ENCODE measurements around the gene CHCHD3.
A peak's percentile ranks its signal among the peaks of the same experiment; 100 is the strongest.
"Not testable (repeated sequence)": the region's sequence is repeated elsewhere in the genome, so short reads cannot be mapped to it uniquely, and the experiment has no call there.

Gene CHCHD3

DNA sequence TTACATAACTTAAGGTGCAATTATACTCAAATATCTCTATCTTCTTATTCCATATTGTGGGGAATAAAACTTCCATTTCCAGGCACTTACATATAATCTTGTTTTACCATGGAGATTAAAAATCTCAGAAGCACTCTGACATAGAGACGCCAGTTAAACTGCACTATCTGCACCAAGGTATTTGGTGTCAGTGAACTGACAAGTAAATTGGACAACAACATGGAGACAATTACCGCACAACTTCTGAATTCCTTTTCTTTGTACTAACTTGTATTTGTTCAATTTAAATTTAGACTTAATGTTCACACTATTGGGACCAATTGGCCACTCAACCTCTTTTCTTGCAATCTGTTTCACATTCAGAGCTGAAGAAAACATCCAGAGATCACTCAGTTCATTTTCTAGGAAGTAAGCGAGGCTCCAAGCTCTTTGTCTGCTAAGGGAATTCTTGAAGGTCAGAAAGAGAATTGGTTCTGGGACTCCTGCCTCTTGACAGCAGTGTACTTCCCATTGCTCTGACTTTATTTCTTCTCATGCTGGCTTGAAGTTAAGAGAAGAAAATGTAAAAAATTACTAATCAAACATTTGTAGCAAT lies 184.7 kb downstream of the CHCHD3 start:
- DNase-seq = no peak

DNA sequence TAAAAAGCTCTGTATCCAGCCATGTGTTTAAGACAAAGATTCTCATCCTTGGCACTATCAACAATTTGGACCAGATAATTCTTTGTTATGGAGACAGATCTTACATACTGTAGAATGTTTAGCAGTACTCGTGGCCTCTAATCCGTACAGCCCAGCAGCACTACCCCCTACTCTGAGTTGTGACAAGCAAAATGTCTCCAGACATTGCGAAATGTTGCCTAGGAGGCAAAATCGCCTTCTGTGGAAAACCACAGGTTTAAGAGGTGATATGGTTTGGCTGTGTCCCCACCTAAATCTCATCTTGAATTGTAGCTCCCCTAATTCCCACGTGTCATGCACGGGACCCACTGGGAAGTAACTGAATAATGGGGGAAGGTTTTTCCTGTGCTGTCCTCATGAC lies 186.7 kb downstream of the CHCHD3 start:
- DNase-seq = no peak

DNA sequence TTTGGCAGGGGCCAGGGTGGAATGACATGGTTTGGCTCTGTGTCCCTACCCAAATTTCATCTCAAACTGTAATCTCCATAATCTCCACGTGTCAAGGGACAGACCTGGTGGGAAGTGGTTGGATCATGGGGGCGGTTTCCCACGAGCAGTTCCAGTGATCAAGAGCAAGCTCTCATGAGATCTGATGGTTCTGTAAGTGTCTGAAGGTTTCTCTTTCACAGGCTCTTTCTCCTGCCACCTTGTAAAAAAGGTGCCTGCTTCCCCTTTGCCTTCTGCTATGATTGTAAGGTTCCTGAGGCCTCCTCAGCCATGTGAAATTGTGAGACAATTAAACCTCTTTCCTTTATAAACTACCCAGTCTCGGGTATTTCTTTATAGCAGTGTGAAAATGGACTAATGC lies 188.3 kb downstream of the CHCHD3 start:
- DNase-seq = no peak

DNA sequence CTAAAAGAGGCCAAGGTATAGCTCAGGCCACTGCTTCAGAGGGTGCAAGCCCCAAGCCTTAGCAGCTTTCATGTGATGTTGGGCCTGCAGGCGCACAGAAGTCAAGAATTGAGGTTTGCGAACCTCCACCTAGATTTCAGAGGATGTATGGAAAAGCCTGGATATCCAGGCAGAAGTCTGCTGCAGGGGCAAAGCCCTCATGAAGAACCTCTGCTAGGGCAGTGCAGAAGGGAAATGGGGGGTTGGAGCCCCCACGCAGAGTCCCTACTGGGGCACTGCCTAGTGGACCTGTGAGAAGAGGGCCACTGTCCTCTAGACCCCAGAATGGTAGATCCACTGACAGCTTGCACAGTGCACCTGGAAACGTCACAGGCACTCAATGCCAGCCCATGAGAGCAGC lies 189.1 kb downstream of the CHCHD3 start:
- not testable (repeated sequence) for DNase-seq

DNA sequence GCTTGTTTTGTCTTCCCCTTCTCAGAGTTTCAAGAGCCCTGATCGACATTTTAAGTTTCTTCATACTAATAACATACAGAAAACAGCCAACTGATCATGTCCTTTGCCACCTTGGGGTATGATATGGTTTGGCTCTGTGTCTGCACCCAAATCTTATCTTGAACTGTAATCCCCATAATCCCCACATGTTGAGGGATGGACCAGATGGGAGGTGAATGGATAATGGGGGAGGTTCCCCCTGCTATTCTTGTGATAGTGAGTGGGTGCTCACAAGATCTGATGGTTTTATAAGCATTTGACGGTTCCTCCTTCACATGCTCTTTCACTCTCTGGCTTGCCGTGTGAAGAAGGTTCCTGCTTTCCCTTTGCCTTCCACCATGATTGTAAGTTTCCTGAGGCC lies 190.3 kb downstream of the CHCHD3 start:
- no peak for DNase-seq

DNA sequence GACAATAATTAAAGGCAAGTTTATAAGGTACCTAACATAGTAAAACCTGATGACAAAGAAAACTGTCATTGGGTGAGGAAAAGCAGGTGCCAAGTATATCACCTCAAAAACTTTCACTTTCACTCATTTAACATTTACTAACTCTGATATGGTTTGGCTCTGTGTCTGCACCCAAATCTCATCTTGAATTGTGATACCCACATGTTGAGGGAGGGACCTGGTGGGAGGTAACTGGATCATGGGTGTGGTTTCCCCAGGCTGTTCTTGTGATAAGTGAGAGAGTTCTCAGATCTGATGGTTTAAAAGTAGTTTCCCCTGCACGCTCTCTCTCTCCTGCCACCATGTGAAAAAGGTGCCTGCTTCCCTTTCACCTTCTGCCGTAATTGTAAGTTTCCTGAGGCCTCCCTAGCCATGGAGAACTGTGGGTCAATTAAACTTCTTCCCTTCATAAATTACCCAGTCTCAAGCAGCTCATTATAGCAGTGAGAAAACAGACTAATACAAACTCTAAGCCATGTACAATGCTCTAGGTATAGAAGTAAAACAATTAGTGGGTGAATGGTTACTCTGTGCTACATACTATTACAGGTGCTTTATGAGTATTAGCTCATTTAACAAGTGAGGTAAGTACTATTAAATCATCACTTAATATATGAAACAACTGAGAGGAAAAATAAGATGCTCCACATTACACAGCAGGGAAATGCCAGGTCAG lies 199.0 kb downstream of the CHCHD3 start:
- peak; percentile 2 for DNase-seq

DNA sequence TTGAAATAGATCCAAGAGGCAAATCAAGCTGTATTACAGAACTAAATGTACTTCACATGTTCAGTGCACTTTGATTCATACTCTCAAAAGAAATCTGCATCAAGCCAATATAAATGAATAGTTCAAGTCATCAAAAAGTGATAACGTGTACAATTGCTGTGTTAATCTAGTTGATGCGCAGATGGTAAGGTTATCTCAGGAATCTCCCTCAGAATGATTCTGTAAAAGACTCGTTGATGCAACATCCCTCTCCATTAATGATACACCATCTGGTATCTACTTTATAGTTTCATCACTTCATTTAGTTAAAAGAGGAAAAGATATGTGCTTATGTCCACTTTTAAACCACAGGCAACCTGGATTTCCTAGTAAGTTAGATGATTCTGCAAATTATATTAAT lies 200.6 kb downstream of the CHCHD3 start:
- DNase-seq = no peak

DNA sequence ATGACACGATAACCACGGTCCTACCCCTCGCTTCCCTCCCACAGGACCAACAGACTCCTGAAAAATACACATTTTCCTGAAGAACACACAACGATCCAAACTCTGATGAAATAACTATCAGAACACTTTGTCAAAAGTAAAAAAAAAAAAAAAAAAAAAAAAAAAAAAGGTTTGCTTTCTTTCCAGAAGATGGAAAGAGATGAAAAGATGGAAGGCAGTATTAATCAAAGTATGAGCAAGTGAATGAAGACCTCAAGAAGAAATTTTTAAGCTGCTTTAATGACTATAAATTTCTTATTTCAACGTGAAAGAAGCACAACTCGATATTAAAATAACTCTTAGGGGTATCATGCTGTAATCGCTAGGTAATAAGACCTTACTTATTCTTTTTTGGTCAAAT lies 202.3 kb downstream of the CHCHD3 start:
- no peak for DNase-seq

DNA sequence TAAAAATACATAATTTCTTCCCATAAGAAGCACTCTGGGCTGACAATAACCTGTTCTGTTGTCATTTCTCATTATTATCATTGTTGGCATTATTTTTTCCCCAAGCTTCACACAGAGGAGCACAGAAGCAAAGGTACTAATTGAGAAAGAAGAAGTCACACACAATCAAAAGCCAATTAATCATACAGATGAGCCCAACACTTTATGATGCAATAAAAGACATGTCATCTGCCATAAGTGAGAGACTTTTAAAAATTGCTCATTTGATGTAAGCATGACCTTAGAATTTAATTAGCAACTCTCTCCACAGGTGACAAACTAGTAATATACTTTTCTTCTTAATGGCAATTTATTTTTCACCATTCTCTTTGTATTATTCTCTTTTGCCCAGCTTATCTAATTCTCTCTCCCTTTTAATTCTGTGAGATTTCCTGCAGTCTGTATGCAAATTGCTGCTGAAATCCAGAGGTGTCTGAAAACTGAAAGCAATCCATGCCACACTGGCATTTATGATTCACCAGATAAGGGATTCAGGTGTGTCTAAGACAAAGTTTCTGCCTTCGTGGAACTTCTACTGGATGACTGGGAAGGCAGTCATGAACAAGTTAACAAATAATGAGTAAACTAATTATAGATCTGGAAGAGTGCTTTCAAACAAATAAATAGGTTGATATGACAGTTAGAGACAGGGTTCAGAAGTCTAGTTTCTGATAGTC lies 203.5 kb downstream of the CHCHD3 start:
- DNase-seq = no peak

DNA sequence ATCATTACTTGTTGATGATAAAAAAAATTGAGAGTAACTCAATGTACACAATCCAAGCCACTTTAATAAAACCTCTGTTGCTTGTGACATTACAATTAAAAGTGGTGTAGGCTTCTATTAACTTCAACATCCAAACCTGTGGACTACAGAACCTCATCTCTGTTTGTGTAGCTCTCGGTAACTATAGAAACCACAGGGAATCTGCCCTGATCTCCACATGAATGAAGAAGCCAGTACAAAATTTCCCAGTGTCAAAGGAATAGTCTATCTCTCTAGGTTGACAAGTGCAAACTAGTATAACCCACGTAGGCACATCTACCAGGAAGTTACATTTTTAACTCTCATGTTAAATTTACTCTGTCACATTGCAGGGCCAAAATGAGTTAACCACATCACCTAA lies 204.3 kb downstream of the CHCHD3 start:
- no peak for DNase-seq

DNA sequence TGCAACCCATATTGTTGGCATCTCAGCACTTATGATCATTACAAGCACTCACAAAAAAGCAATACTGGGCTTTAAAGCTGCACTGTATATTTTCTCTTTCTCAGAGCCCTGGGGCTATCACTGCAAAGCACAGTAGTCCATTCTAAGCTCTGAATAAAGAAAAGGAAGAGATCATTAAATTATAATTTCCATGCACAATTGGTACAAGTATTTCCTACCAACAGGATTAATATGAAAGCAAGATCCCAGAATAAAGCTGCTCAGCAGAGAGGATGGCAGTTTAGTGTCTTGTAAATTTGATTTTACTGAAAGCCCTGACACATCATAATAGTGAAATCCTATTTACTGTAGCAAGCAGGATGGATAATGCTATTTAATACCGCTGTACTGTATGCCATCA lies 205.3 kb downstream of the CHCHD3 start:
- DNase-seq = no peak

DNA sequence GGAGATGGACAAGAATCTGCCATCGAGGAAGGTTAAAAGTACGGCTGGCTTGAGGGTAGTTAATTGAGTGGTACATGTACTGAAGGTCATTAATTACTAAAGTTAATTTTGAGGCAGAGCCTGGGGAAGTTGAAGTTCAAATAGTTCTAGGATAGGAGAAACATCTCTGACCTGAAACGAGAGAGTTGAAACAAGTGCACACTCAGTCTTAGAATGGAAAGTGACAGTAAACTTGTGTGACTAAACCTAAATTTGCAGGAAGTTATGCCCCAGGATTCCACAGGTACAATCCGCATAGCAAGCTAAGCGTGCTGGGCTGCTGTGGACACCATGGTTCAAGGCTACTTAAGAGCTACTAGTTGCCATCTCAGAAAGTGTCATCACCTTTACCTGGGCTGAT lies 209.9 kb downstream of the CHCHD3 start:
- no peak for DNase-seq

DNA sequence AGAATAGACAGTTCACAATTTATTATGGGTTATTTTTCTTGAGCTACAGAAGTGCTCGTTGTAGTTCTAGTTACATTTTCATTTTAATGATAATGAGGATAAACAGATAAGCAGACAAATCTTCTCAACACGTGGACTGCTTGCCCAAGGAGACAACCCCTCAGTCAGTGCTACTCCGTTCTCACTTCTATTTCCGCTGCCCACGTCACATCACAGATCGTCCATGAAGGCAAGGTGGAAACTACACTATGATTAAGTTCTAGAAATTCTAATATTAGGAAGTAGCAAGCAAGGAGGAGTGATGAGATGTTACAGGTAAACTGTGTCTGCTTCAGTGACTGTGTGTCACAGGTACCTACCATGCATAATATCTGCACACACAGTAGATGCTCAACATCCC lies 210.5 kb downstream of the CHCHD3 start:
- no peak for DNase-seq

DNA sequence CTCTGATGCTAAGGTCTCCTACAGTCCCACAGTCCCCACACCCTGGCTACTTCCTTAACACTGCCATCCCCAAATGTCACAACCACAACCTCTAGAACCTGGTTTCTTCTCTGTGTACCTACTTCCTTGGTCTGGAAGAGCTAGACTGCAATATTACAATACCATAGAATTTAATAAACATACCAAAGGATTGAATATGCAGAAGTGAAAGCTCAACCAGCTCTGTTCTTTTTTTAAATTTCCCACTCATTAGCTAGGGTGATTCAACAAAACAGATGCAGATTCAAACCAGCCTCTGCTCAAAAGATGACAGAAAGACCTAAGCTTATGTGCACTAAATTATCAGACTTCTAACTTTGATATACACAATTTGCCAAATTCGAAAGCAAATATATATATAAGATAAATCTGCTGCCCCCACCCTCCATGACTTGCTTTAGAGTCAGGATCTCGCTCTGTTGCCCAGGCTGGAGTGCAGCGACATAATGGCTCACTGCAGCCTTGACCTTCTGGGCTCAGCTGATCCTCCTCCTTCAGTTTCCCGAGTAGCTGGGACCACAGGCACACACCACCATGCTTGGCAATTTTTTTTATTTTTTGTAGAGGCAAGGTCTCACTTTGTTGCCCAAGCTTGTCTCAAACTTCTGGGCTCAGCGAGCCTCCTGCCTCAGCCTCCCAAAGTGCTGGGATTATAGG lies 212.6 kb downstream of the CHCHD3 start:
- DNase-seq = no peak

DNA sequence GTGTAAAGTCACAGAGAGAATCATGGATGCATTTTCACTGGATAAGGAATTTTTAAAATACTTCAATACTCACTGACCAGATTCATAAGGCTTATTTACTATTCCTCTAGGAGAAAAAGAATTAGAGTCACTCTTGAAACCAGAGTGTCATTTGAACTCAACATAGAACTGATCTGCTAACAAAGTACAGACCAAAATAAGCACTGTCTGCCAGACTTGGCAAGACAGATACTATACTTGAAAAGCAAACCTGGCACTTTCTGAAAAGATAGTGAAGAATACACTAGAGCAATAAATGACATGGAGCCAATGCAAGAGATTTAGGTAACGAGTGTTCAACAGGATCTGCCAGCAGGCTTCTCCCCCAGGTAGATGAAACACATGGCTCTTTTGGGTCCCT lies 215.3 kb downstream of the CHCHD3 start:
- DNase-seq = no peak

DNA sequence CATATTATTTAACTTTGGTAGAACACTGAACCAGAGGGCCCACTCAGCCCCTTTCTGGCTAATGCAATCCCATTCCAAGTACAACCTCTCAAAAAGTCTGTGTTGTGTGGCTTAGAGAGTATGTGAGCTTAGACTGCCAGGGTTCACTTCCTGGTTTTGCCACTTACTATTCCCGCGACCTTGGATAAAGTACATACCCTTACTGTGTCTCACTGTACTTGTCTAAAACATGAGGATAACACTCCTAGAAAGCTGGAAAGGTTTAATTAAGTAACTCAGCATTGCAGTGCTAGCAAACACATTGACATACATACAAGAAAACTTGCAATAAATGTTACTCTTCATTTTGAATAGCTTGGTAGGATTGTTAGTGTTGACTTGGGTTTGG lies 215.8 kb downstream of the CHCHD3 start:
- no peak for DNase-seq

DNA sequence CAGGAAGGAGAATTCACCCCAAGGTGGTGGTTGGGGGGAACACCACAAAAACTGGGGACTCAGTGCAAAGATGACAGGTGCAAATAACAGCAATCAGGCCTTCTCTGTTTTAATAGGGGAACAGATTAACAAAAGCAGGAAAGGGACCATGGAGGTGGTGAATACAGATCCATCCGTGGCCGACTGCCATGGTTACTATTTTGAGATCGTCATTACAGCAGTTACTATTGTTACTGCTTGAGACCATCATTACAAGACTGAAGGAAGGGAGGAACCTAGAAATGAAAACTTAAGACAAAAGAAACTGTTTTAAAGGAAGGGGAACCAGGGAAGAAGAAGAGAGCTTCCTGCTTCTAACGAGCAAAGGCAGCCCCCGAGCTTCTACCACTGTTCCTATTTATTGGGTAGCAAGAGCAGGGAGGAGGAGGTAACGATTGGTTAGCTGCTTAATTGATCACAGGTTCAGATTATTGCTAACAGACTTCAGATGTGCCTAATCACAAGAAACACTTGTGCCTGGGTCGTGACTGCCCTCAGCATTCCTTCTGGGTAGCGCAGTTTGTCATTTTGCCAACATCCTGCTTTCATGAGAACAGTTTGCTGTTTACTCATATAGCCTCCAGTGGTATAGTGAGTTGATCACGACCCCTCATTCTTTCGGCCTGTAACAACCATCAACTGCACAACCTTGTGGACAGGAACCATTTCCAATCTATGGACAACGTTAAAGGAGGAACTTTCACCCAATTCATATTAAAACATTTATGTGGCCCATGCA lies 216.3 kb downstream of the CHCHD3 start:
- DNase-seq = no peak

DNA sequence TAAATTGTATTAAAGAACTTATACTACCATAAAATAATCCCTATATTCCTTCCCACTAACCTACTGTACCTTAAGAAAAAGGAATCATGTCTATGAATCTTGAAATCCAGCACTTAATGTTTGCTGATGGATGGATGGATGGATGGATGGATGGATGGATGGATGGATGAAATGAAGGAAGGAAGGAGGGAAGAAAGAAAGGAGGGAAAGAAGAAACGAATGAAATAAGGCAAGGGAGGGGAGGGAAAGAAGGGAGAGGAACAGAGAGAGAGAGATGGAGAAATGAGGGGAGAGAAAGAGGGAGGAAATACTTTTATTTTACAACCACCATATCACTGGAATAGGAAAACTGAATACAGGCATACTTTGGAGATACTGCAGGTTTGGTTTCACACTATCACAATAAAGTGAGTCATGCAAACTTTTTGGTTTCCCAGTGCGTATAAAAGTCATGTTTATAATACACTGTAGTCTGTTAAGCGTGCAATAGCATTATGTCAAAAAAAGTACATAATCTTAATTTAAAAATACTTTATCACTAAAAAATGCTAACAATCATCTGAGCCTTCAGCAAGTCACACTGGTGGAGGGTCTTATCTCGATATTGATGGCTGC lies 219.8 kb downstream of the CHCHD3 start:
- DNase-seq = no peak

DNA sequence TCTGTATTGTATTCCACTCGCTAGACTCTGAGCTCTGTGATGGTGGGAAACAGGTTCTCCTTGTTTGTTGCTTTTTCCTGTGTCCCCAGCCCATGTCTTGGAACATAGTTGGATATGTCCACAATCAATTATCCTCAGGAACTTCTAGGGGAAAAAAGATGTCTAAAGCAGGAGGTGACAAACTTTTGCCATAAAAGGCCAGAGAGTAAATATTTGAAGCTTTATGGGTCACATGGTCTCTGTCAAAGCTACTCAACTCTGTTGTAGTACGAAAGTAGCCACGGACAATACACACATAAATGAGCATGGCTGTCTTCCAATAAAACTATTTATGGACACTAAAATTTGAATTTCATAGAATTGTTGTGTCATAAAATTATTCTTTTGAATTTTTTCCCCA lies 220.5 kb downstream of the CHCHD3 start:
- no peak for DNase-seq

DNA sequence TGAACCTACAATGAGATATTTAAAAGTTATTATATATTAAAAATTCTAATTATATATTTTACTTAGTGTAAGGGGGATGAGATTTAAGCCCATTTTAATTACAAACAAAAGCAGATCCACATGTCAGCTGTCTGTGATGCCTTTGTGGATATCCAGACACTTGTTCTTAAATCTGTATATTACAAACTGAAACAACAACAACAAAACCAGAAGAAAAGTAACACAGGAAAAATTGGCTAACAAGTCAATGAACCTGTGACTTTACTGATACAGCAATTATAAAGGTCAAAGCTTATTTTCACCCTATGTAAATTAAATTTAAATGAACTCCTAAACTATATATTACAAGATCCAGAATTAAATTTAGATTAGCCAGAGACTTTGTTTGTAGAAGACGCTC lies 222.7 kb downstream of the CHCHD3 start:
- no peak for DNase-seq

DNA sequence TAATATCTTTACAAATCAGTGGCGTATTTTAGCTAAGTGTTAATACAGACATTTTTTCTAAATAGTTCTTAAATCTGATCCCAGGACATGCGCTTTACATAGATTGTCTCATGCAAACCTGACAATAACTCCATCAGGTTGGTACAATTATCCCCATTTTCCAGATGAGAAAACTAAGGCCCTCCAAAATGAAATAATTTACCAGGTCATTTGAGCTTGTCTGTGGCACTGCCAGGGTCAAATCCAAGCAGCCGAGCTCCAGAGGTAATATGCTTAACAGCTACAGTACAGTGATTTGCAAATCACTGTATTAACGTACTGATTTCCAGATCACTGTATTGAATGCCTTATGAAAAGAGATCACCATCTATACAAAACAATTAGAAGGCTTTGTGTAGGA lies 223.1 kb downstream of the CHCHD3 start:
- no peak for DNase-seq

DNA sequence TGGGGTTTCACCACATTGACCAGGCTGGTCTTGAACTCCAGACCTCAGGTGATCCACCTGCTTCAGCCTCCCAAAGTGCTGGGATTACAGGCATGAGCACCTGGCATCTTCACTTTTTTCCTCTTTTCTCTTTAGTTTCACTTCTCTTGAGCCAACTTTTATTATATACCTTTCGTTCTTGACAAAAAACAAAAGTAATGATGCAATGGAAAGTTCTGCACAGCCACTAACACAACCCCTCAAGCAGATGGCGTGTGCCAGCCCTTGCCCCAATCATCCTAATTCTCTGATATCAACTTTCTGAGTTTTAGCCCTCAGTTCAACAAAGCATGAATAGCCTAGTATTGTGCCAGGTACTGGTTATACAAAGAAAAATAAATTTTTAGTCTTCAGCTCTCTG lies 223.6 kb downstream of the CHCHD3 start:
- no peak for DNase-seq

DNA sequence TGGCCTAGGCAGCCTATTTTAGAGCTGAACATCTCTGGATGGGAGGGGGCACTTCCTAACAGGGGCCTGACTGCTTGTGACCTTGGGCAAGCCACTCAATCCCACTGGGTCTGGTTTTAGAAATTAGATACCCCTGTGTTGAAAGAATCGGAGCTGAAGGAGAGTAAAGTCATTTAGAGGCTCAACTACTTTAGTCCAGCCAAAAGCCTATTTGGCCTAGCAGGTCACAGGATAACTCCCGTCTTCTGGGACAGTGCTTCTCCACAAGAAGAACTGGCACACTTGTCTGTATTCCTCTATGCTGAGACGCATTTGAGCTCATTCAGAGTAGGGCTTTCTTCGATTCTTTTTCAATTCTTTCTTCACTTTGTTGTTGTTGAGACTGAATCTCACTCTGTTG lies 224.2 kb downstream of the CHCHD3 start:
- no peak for DNase-seq
